OCI-LY1 (cell line): Measurements from ENCODE around the gene ZNF385C.
"Not testable (repeated sequence)": the region's sequence is repeated elsewhere in the genome, so short reads cannot be mapped to it uniquely, and the experiment has no call there.

ENCODE experiments used
- H2AFZ ChIP-seq: fragments of 200-600 bp; sonication (generic), shearing (Covaris generic); 2 replicates; pipeline ENCODE4 v1.6.0; 2014; ENCODE audit warnings: antibody characterized with exemption, mild to moderate bottlenecking, low read length
- H3F3A ChIP-seq: fragments of 200-600 bp; sonication (generic), shearing (Covaris generic); 2 replicates; pipeline ENCODE4 v1.6.0; 2014; ENCODE audit warnings: mild to moderate bottlenecking, antibody characterized with exemption, low read length, moderate library complexity; ENCODE audit not compliant: insufficient read depth
- H3K27ac ChIP-seq: fragments of 200-600 bp; sonication (generic); 2 replicates; pipeline ENCODE4 v1.5.1; 2014; ENCODE audit warnings: low read length, mixed run types, mild to moderate bottlenecking, low read depth; ENCODE audit not compliant: poor library complexity, severe bottlenecking
- H3K27me3 ChIP-seq: fragments of 200-600 bp; sonication (generic); 2 replicates; pipeline ENCODE4 v1.6.0; 2014; ENCODE audit warnings: antibody characterized with exemption, mild to moderate bottlenecking, low read length, moderate library complexity; ENCODE audit not compliant: insufficient read depth
- H3K36me3 ChIP-seq: fragments of 200-600 bp; sonication (generic); 2 replicates; pipeline ENCODE4 v1.6.1; 2014; ENCODE audit warnings: mild to moderate bottlenecking, antibody characterized with exemption, low read length, moderate library complexity, mixed read lengths; ENCODE audit not compliant: insufficient read depth
- H3K4me1 ChIP-seq: fragments of 200-600 bp; sonication (generic); 2 replicates; pipeline ENCODE4 v1.5.1; 2014; ENCODE audit warnings: mild to moderate bottlenecking, low read length, moderate library complexity; ENCODE audit not compliant: insufficient read depth, severe bottlenecking
- H3K4me2 ChIP-seq: fragments of 200-600 bp; sonication (generic), shearing (Covaris generic); 2 replicates; pipeline ENCODE4 v1.6.1; 2014; ENCODE audit warnings: low read length
- H3K4me3 ChIP-seq: fragments of 200-600 bp; sonication (generic); 2 replicates; pipeline ENCODE4 v1.5.1; 2014; ENCODE audit warnings: low read length, low read depth, mild to moderate bottlenecking, mixed read lengths; ENCODE audit not compliant: poor library complexity, severe bottlenecking
- H3K79me2 ChIP-seq: fragments of 200-600 bp; shearing (Covaris generic); 2 replicates; pipeline ENCODE4 v1.6.1; 2016; ENCODE audit warnings: mixed run types, low read length, mixed read lengths; ENCODE audit not compliant: insufficient read depth
- H3K9ac ChIP-seq: fragments of 200-600 bp; sonication (generic), shearing (Covaris generic); 2 replicates; pipeline ENCODE4 v1.6.1; 2014; ENCODE audit warnings: mild to moderate bottlenecking, low read length, mixed read lengths
- H3K9me2 ChIP-seq: fragments of 200-600 bp; sonication (generic), shearing (Covaris generic); 2 replicates; pipeline ENCODE4 v1.6.1; 2014; ENCODE audit warnings: low read depth, mild to moderate bottlenecking, low read length, mixed read lengths
- H3K9me3 ChIP-seq: fragments of 200-600 bp; shearing (Covaris generic); 2 replicates; pipeline ENCODE4 v1.6.1; 2014; ENCODE audit warnings: low read length, mixed read lengths
- H4K20me1 ChIP-seq: fragments of 200-600 bp; sonication (generic), shearing (Covaris generic); 2 replicates; pipeline ENCODE4 v1.6.0; 2016; ENCODE audit warnings: mild to moderate bottlenecking, low read length; ENCODE audit not compliant: insufficient read depth
- EZH2 ChIP-seq: fragments of 200-600 bp; sonication (generic), shearing (Covaris generic); IDR thresholded peaks from 2 replicates; pipeline ENCODE4 v1.8.0; 2017; ENCODE audit warnings: borderline replicate concordance, mixed run types, mild to moderate bottlenecking, antibody characterized with exemption, low read length, moderate library complexity, mixed read lengths
- TF ChIP-seq, protein P1 (sequence below): fragments of 200-600 bp; sonication (generic), shearing (Covaris generic); IDR thresholded peaks from 2 replicates; pipeline ENCODE4 v1.5.1; 2017; ENCODE audit warnings: mild to moderate bottlenecking, antibody characterized with exemption, low read length, moderate library complexity, mixed read lengths

ZNF385C gene

DNA sequence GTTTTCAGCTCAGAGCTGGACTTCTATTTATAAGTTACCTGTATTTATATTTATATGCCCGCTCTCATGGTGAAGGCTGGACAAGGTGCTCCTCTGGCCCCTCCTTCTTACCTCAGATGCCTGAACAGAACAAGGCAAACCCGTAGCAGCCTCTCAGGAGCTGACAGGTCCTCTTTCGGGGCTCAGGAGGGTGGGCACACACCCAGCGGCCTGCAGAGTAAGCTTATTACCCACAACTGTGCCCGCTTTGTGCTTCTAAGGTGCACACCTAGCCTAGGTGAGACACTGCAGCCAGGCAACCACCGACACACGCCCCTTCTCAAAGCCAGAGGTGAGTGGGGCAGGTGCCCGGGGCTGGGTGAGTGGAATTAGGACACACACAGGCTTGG lies 73.1 kb downstream of the ZNF385C start:
- no peak overlapping the region for H3K4me3 ChIP-seq
- TF ChIP-seq EZH2 = no peak
- TF ChIP-seq, protein P1, sequence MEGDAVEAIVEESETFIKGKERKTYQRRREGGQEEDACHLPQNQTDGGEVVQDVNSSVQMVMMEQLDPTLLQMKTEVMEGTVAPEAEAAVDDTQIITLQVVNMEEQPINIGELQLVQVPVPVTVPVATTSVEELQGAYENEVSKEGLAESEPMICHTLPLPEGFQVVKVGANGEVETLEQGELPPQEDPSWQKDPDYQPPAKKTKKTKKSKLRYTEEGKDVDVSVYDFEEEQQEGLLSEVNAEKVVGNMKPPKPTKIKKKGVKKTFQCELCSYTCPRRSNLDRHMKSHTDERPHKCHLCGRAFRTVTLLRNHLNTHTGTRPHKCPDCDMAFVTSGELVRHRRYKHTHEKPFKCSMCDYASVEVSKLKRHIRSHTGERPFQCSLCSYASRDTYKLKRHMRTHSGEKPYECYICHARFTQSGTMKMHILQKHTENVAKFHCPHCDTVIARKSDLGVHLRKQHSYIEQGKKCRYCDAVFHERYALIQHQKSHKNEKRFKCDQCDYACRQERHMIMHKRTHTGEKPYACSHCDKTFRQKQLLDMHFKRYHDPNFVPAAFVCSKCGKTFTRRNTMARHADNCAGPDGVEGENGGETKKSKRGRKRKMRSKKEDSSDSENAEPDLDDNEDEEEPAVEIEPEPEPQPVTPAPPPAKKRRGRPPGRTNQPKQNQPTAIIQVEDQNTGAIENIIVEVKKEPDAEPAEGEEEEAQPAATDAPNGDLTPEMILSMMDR = no peak; the same call in 1 of the 2 replicates
- H2AFZ ChIP-seq = no peak overlapping the region
- H3K27ac ChIP-seq = no peak overlapping the region
- no peaks in the 10 kb centered on the region for H3K9me2 ChIP-seq
- H3K4me1 ChIP-seq = peaks cover 18% of the 10 kb centered on the region
- H3K4me2 ChIP-seq = no peak overlapping the region
- no peak overlapping the region for H3K9ac ChIP-seq
- H3K79me2 ChIP-seq = peaks cover 2% of the 10 kb centered on the region; the same call in 1 of the 2 replicates
- no peaks in the 10 kb centered on the region for H3K9me3 ChIP-seq
- H3K27me3 ChIP-seq = no peaks in the 10 kb centered on the region
- H4K20me1 ChIP-seq = no peaks in the 10 kb centered on the region
- H3F3A ChIP-seq = no peaks in the 10 kb centered on the region
- H3K36me3 ChIP-seq = peaks cover 28% of the 10 kb centered on the region

DNA sequence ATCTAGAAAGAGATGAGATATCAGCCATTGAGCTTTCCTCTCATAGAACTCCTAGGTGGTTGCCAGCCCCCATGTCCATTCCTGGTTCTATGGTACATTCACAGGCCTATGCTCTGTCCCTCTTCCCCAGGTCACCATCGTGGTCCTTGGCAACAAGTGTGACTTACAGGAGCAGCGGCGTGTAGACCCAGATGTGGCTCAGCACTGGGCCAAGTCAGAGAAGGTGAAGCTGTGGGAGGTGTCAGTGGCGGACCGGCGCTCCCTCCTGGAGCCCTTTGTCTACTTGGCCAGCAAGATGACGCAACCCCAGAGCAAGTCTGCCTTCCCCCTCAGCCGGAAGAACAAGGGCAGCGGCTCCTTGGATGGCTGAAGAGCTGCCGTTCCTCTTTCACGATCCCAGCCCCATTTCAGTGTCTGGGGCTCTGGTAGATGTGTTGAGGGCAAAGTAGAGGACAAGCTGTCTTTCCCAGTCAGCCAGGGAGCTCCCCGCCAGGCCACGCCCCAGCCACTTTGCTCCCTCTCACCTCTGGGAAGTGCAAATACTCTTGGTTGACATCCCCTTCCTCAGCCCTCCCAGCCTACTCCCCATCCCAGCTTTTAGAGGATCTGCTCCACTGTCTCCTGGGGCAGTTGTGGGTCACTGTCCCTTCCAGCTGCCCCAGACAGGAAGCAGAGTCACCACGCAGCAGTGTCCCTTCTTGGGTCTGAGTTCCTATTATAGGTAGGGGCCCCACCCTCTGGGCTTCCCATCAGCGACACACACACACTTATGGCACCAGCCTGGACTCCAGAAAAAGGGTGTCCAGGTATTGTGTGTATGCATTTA lies 74.5 kb downstream of the ZNF385C start:
- H3F3A ChIP-seq = no peaks in the 10 kb centered on the region
- no peaks in the 10 kb centered on the region for H3K9me3 ChIP-seq
- no peak overlapping the region for H3K4me2 ChIP-seq
- peaks cover 3% of the 10 kb centered on the region; the same call in 1 of the 2 replicates for H3K79me2 ChIP-seq
- H2AFZ ChIP-seq = no peak overlapping the region
- peaks cover 23% of the 10 kb centered on the region for H3K4me1 ChIP-seq
- H3K9ac ChIP-seq = no peak overlapping the region
- no peaks in the 10 kb centered on the region for H3K27me3 ChIP-seq
- peaks cover 28% of the 10 kb centered on the region for H3K36me3 ChIP-seq
- no peaks in the 10 kb centered on the region for H3K9me2 ChIP-seq
- TF ChIP-seq EZH2 = no peak
- TF ChIP-seq, protein P1 = no peak
- H3K27ac ChIP-seq = no peak overlapping the region
- no peaks in the 10 kb centered on the region for H4K20me1 ChIP-seq
- no peak overlapping the region for H3K4me3 ChIP-seq

DNA sequence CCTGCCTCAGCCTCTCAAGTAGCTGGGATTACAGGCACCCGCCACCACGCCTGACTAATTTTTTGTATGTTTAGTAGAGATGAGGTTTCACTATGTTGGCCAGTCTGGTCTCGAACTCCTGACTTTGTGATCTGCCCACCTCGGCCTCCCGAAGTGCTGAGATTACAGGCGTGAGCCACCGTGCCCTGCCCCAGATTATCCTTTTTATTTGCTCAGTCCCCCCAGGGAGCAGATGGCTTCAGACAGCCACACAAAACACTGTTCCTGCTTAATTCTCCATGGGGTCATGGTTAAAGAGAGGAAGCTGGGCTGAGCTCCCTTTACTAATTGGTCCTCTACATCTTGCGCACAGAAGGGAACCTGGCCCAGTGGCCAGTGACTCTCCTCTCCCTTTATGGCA lies 77.4 kb downstream of the ZNF385C start:
- peaks cover 38% of the 10 kb centered on the region for H3K4me1 ChIP-seq

More for the DNA sequence above, 77.4 kb downstream of the ZNF385C start:
- not testable (repeated sequence) for H3K9me2 ChIP-seq, H3K27me3 ChIP-seq, H3F3A ChIP-seq, H4K20me1 ChIP-seq, H3K27ac ChIP-seq, H2AFZ ChIP-seq, H3K9me3 ChIP-seq
- peak overlapping the region; percentile 86 for H3K4me3 ChIP-seq
- H3K79me2 ChIP-seq = peaks cover 15% of the 10 kb centered on the region
- H3K4me2 ChIP-seq = peak overlapping the region; percentile 71
- peaks cover 28% of the 10 kb centered on the region for H3K36me3 ChIP-seq
- H3K9ac ChIP-seq = peak overlapping the region; percentile 93
